Osteocyte (in vitro differentiated cells): ENCODE data around the gene MAPRE2. TPM values are rescaled to one million over a fixed set of nuclear protein-coding genes. Genes with fewer than 3 reads are reported as not detected.
A peak's percentile ranks its signal among the peaks of the same experiment; 100 is the strongest.

Source experiments
- DNase-seq: peaks from one replicate; pipeline ENCODE4 v3.0.0; 2021; ENCODE audit warnings: mixed read lengths; ENCODE audit not compliant: unreplicated experiment; ENCODE audit errors: extremely low spot score
- H3K27ac Mint-ChIP-seq: one replicate; pipeline ENCODE4 v1.8.0; 2021; ENCODE audit warnings: mild to moderate bottlenecking, mixed read lengths; ENCODE audit not compliant: unreplicated experiment
- H3K27me3 Mint-ChIP-seq: one replicate; pipeline ENCODE4 v1.8.0; 2021; ENCODE audit warnings: mixed read lengths; ENCODE audit not compliant: unreplicated experiment
- H3K36me3 Mint-ChIP-seq: one replicate; pipeline ENCODE4 v1.8.0; 2021; ENCODE audit warnings: mixed read lengths; ENCODE audit not compliant: unreplicated experiment
- H3K4me1 Mint-ChIP-seq: one replicate; pipeline ENCODE4 v1.8.0; 2021; ENCODE audit warnings: mixed read lengths; ENCODE audit not compliant: unreplicated experiment
- H3K4me3 Mint-ChIP-seq: one replicate; pipeline ENCODE4 v1.8.0; 2021; ENCODE audit warnings: mild to moderate bottlenecking, moderate library complexity, mixed read lengths; ENCODE audit not compliant: unreplicated experiment
- H3K9me3 Mint-ChIP-seq: one replicate; pipeline ENCODE4 v1.8.0; 2021; ENCODE audit warnings: mixed read lengths; ENCODE audit not compliant: unreplicated experiment
- CTCF ChIP-seq: fragments of 200-600 bp; sonication (generic); IDR thresholded peaks from 2 replicates; pipeline ENCODE4 v1.5.0; 2021; ENCODE audit warnings: antibody characterized with exemption, mild to moderate bottlenecking, moderate library complexity
- total RNA-seq: library from RNA; stranded (reverse); gene quantifications from 2 replicates; pipeline ENCODE4 v1.2.1, GENCODE V29; 2021

MAPRE2 gene
- total RNA-seq, 1 donor from 2014 or later = 50.0 TPM

- Mint-ChIP-seq H3K27ac (no peak overlapping the region), H3K9me3 (no peaks in the 10 kb centered on the region), H3K36me3 (peaks cover 2% of the 10 kb centered on the region), H3K27me3 (no peaks in the 10 kb centered on the region), H3K4me1 (peaks cover 41% of the 10 kb centered on the region), H3K4me3 (peak overlapping the region; percentile 20)
- TF ChIP-seq CTCF = no peak
- DNase-seq = no peak
Measured at GRCh38 chr18:35060122-35060815, 19.1 kb downstream of the MAPRE2 start.

GRCh38 chr18:35061336-35061735, 20.1 kb downstream of the MAPRE2 start:
- Mint-ChIP-seq H3K27me3 (no peaks in the 10 kb centered on the region), H3K9me3 (no peaks in the 10 kb centered on the region), H3K4me1 (peaks cover 41% of the 10 kb centered on the region), H3K36me3 (peaks cover 2% of the 10 kb centered on the region), H3K27ac (no peak overlapping the region), H3K4me3 (no peak overlapping the region)
- no peak for DNase-seq
- no peak for TF ChIP-seq CTCF

GRCh38 chr18:35061804-35062203, 20.6 kb downstream of the MAPRE2 start:
- H3K27ac Mint-ChIP-seq = no peak overlapping the region
- no peak for TF ChIP-seq CTCF

GRCh38 chr18:35062408-35062807, 21.2 kb downstream of the MAPRE2 start:
- peaks cover 2% of the 10 kb centered on the region for H3K36me3 Mint-ChIP-seq
- DNase-seq = no peak
- no peaks in the 10 kb centered on the region for H3K27me3 Mint-ChIP-seq
- peaks cover 41% of the 10 kb centered on the region for H3K4me1 Mint-ChIP-seq
- TF ChIP-seq CTCF = no peak
- no peak overlapping the region for H3K27ac Mint-ChIP-seq
- H3K4me3 Mint-ChIP-seq = no peak overlapping the region
- H3K9me3 Mint-ChIP-seq = no peaks in the 10 kb centered on the region

More at GRCh38 chr18:35061804-35062203, 20.6 kb downstream of the MAPRE2 start:
- peaks cover 41% of the 10 kb centered on the region for H3K4me1 Mint-ChIP-seq
- H3K36me3 Mint-ChIP-seq = peaks cover 2% of the 10 kb centered on the region
- no peak overlapping the region for H3K4me3 Mint-ChIP-seq
- DNase-seq = no peak
- no peaks in the 10 kb centered on the region for H3K9me3 Mint-ChIP-seq
- no peaks in the 10 kb centered on the region for H3K27me3 Mint-ChIP-seq

- DNase-seq = no peak
- Mint-ChIP-seq H3K36me3 (peaks cover 2% of the 10 kb centered on the region), H3K4me1 (peaks cover 26% of the 10 kb centered on the region), H3K27me3 (no peaks in the 10 kb centered on the region), H3K27ac (no peak overlapping the region), H3K9me3 (no peaks in the 10 kb centered on the region), H3K4me3 (no peak overlapping the region)
- no peak for TF ChIP-seq CTCF
Measured at GRCh38 chr18:35063875-35064690, 22.9 kb downstream of the MAPRE2 start.
